Dermis blood vessel endothelial cell (primary cell): ENCODE data around the gene ZNF683. TPM values are rescaled to one million over a fixed set of nuclear protein-coding genes. Genes with fewer than 3 reads are reported as not detected.
"Not testable (repeated sequence)": the region's sequence is repeated elsewhere in the genome, so short reads cannot be mapped to it uniquely, and the experiment has no call there.

ENCODE experiments used
- DNase-seq: peaks from one replicate; pipeline ENCODE4 v3.0.0; 2010
- total RNA-seq: library from RNA; depleted of rRNA; stranded (reverse); fragments of >200 nt; gene quantifications from 2 replicates; pipeline ENCODE4 v1.2.3, GENCODE V29; 2014

Gene ZNF683
- not detected in 2 replicates for total RNA-seq

DNA sequence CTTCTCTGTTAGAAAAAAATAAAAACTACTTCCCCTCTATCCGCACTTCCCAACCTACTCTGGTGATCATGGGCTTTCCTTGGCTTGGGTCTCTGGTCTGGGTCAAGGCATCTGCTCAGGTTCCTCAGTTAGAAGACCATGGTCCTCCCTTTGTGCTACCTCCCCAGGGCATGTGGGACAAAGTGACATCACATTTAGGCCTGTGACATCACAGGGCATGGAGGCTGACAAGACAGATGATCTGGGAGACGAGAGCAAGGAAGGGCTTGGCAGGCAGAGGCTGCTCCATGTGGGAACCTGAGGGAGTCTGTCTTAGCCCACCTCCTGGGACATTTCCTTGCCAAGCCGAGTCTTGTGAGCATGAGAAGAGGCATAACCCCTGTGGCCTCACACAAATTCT is at the start of gene ZNF683:
Gene ZNF683 (minus strand): TSS at position 140 of the 400 bp plus-strand sequence. CDS start 4,179 bp downstream, outside the sequence.
- not testable (repeated sequence) for DNase-seq

DNA sequence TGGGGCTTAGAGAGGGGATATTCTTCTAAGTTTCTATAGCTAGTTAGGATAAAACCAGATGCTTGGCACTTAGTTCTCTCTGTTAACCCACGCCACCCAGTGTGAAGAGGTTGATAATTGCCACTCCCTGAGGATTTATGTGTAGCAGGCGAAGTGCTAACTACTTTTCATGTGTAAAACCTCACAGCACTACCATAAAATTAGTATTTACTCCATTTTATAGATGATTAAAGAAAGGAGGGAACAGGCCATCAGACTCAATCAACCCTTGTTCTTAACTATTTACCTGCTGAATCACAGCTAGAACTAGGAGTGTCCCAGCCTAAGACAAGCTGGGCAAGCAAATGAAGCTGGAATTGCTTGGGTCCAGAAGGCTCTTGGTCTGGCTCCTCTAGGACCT is 46.9 kb upstream of the ZNF683 start:
- DNase-seq, result no peak

- no peak for DNase-seq
Observed at GRCh38 chr1:26418865-26419349, 46.4 kb upstream of the ZNF683 start.

GRCh38 chr1:26417111-26417759 is 44.7 kb upstream of the ZNF683 start:
- DNase-seq, result peak; percentile 86

- DNase-seq, result no peak
Observed at GRCh38 chr1:26413031-26413430, 40.5 kb upstream of the ZNF683 start.

DNA sequence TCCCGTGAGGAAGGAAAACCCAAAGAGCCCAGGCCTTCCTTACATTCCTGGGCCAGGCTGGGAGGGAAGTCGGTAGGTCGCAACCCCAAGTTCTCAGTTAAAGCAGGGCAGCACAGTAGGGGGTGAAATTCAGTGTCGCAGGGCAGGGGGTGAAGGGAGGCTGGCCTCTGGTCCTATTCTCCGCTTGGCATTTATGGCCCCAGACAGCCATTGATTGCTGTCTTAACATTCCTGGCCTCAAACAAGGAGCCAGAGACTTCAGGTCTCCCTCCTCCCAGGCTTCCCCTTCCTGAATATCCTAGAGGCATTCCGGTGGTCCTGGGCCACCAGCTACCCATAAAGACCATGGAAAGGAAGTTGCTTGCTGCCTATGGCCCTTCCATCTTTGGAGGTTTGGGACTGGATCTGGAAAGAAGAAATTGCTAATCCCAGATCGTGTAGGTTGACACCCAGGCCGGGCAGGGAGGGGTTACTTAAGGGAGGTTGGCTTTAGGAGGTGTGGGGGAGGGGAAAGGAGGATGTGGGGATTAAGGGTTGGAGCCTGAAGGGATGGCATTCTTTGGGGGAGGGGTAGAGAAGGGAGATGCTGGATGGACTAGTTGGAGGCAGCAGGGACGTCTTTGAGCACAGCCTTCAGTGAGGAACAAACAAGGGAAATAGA is 39.8 kb upstream of the ZNF683 start:
- DNase-seq, result no peak

GRCh38 chr1:26411624-26412074 is 39.1 kb upstream of the ZNF683 start:
- no peak for DNase-seq

DNA sequence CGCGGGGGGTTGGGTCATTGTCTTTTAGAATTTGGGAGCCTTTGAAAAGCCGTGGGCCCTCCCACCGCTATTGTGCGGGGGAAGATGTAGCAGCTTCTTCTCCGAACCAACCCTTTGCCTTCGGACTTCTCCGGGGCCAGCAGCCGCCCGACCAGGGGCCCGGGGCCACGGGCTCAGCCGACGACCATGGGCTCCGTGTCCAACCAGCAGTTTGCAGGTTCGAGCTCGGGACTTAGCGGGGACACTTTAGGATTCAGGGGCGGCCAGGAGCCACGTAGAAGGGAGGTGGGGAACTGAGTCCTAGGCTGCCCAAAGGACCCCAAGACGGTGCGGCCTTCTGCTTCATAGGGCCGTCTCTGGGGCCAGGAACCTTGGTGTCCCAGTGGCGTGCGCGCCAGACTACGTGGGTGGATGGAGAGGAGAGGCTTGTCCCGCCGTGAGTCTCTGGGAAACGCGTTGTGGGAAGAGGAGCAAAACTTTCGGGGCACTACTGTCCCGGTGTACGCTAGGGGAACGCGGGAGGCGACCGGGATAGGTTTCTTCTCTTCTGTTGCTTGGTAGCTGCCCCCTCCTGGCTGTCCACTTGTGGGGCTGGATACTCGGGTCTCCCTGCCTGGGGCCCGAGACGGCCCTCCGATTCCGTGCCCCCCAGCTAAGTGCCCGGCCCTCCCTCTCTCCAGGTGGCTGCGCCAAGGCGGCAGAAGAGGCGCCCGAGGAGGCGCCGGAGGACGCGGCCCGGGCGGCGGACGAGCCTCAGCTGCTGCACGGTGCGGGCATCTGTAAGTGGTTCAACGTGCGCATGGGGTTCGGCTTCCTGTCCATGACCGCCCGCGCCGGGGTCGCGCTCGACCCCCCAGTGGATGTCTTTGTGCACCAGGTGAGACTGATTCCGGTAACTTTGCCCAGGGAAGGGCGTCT is 38.4 kb upstream of the ZNF683 start, which contains the start of gene LIN28A:
Gene LIN28A (plus strand): TSS at position 112 of the 918 bp plus-strand sequence. CDS start 75 bp downstream, at position 187.
- DNase-seq, result no peak

- no peak for DNase-seq
Observed at GRCh38 chr1:26409191-26409807, 36.7 kb upstream of the ZNF683 start.

GRCh38 chr1:26408604-26409003 is 36.1 kb upstream of the ZNF683 start:
- DNase-seq, result peak; percentile 85

DNA sequence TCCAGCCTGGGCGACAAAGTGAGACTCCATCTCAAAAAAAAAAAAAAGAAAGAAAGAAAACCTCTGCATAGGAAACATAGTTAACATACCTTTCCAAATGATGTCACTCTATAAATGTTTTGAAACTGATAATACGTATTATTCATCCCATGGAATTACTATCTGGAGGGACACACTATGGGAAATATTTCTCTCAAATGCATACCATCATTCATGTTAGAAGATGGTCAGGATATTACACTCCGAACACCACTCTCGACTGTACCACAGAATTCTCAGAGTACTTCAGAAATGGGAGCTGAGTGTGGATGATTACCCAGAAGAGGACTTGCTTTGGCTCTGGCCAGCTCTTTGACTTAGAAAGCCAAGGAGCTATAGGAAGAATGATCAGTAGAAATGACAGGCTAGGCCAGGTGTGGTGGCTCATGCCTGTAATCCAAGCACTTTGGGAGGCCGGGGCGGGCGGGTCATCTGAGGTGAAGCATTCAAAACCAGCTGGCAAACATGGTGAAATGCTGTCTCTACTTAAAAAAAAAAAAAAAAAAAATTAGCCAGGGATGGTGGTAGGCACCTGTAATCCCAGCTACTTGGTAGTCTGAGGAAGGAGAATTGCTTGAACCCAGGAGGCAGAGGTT is 32.8 kb upstream of the ZNF683 start:
- DNase-seq, result no peak

GRCh38 chr1:26404641-26405040 is 32.1 kb upstream of the ZNF683 start:
- DNase-seq, result no peak

- DNase-seq, result no peak
Observed at GRCh38 chr1:26403656-26404055, 31.1 kb upstream of the ZNF683 start.

GRCh38 chr1:26401891-26402290 is 29.3 kb upstream of the ZNF683 start:
- no peak for DNase-seq

DNA sequence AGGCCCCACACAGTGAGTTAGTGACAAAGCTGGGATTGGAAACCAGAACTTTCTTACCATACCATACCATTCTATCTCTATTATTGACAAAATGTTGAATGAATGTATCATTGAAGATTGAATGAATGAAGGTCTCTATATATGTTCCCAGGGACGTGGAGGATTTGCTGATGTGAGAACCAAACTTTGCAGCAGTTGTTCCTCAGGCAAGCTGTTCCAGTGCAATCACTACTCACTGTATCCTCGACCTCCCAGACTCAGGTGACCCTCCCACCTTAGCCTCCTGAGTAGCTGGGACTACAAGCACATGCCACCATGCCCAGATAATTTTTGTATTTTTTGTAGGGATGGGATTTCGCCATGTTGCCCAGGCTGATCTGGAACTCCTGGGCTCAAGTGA is 26.5 kb upstream of the ZNF683 start:
- no peak for DNase-seq

DNA sequence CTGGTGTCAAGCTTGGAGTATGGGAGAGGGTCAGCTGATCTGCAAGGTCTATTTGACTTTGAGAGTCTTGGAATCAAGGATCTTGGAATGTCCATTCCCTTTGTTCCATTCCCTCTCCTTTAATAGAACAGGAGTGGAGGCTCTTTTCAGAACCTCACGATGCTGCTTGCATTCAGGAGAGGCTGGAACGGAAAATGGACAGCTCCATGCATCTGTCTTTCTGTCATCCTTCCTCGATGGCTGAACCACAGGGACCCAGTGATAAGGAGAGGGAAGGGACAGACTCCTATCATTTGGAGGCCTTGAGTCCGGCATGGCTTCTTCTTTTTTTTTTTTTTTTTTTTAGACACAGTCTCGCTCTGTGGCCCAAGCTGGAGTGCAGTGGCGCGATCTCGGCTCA is 23.2 kb upstream of the ZNF683 start:
- no peak for DNase-seq

DNA sequence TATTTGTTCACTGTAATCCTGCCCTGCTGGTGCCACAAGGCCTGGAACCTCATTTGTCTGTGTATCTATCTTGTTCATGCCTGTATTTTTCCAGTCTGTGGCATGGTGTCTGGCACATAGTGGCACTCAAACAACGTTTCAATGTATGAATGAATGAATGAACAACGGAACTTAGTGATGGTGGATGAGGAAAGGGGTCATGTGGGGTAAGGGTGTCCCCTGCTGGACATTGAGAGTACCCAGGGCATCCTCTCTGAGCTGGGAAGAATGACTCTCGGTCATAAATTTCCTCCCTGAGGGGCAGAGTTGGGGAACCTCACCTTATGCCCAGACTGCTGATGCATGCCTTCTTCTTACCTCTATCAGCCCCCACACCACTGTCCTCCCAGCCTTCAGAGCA is 18.9 kb upstream of the ZNF683 start:
- peak; percentile 63 for DNase-seq

DNA sequence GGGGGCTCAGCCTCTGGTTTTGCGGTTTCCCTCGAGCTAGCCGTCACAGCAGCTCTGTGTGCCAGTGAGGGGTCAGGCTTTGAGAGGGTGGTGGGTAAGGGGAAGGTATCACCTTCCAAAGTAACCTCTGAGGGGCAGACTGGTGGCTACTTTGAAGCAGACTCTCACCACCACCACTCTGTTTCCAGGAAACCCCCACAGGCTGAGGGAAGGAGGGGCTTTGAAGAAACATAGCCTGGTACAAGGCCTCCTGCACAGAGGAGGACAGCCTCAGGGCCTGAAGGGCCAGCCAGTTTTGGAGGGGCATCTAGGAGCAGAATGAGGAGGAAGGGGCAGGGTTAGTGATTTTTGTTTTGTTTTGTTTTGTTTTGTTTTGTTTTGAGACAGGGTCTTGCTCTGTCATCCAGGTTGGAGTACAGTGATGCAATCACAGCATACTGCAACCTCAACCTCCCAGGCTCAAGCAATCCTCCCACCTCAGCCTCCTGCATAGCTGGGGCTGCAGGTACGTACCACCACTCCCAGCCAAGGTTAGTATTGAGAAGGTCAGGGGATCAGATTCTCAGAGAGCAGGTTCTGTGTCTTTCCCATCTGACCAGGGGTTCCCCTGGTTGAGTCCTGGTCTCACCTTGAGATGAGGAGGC is 17.2 kb upstream of the ZNF683 start:
- DNase-seq, result no peak

- DNase-seq, result no peak
Observed at GRCh38 chr1:26388791-26389445, 16.4 kb upstream of the ZNF683 start.

GRCh38 chr1:26387447-26387846 is 14.9 kb upstream of the ZNF683 start:
- no peak for DNase-seq

GRCh38 chr1:26385063-26385462 is 12.5 kb upstream of the ZNF683 start:
- DNase-seq, result not testable (repeated sequence)
